GM19324 (cell line): ENCODE results near the gene HECTD1.
"Not testable (repeated sequence)": the region's sequence is repeated elsewhere in the genome, so short reads cannot be mapped to it uniquely, and the experiment has no call there.

Experiments
- ATAC-seq: cut with Tn5 transposase; IDR thresholded peaks from one replicate; pipeline ENCODE4 v1.9.1; 2021; ENCODE audit warnings: mild to moderate bottlenecking, moderate library complexity; ENCODE audit not compliant: unreplicated experiment, low FRiP score

Gene HECTD1

DNA sequence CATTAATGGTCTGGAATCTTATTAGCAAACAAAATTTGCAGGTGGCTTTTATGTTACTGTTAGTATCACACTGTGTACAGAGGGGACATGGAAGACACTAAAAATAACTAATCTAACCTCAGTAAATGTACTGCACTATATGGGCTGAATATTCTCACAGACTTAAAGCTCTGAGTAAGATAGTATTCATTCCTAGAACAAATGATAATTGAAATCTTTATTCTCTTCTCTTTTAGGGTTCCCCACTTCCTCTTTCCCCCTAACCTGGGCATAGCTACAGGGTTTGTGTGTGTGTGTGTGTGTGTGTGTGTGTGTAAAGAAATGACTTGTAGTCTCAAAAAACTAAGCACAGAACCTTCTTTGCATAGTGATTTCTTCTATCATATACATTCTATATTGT, 21.4 kb upstream of the HECTD1 start:
- ATAC-seq: no peak

DNA sequence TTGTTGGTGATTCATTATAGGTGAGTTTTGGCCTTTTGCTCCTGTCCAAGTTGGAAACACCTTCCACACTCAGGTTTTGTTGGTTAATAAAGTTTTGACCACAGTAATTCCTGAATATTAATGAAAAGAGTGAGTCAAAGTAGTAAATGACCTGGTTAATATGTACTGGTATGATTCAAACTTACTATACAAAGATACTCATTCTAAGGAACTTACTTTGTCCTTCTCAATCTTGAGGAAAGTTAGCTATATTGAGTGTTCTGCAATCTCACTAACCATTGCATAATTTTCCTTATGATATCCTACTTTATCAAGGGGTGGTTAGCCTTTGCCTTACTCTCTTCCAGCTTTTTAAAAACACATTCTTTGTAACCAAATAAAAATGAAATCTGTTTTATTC, 20.9 kb upstream of the HECTD1 start:
- no peak for ATAC-seq

DNA sequence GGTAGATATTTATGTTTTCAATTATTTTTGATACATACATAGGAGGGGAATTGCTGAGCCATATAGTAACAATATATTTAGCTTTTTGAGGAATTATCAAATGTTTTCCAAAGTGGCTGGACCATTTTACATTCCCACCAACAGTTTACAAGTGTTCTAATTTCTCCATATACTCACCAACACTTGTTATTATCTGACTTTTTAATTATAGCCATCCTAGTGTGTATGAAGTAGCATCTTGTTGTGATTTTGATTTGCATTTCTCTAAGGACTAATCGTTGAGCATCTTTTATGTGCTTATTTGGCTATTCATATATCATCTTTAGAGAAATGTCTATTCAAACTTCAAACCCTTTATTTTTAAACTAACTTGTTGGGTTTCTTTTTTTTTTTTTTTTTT, 17.2 kb upstream of the HECTD1 start:
- no peak for ATAC-seq

DNA sequence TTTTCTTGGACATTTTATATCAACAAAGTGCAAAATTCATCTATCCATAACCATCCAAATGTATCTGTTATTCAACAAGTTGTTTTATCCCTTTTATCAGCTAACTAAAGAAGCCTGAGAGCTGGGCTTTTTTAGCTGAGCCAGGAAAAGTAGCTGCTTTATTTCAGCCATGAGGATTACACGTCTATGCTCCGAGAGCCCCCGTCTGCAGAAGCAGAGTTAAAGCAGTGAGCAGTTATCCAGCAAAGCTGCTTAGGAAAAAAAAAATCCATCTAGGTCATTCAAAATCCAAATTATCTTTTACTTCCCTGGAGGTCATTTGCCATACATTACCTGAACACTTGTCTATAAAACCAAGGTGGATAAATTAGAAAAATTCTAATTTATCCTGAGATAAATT, 15.7 kb upstream of the HECTD1 start:
- no peak for ATAC-seq

DNA sequence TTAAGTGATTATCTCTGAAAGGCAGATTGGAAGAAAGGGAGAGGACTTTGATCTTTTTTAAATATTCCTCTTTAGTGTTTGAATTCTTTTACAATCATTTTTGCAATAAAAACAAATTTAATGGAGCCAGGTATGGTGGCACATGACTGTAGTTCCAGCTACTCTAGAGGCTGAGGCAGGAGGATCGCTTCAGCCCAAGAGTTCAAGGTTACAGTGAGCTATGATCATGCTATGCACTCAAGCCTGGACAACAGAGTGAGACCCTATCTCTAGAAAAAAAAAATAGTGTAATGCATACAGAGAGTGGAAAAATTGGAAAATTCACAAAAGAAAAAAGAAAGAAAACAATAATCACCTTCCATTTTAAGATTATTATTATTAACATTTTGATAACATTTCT, 15.2 kb upstream of the HECTD1 start:
- no peak for ATAC-seq

DNA sequence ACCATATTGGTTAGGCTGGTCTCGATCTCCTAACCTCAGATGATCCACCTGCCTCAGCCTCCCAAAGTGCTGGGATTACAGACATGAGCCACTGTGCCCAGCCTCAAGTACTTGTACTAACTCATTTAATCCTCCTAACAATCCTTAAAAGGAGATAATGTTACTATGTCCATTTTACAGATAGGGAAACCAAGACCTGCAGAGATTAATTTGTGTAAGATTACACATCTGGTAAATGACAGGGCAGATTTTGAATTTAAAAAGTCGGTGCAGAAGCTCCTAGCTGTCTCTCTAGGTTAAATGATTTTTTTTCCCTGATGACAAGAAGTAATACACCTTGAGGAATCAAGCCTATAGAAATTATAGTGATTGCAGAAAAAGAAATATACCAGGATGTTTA, 13.7 kb upstream of the HECTD1 start:
- no peak for ATAC-seq

DNA sequence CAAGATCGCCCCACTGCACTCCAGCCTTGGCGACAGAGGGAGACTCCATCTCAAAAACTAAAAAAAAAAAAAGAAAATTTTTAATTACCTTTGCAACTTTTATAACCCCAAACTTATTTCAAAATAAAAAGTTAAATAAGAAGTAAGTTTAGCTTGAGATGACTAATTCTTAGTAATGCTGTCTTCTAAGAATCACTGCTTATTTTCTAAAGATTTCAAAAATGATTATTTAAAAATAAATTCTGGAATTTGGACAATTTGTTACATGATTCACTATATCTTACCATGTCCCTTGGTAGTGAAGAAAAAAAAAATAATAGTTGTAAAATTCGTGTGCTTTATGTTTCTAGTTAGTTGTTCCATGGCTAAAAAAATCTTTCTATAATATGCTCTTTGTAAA, 11.6 kb upstream of the HECTD1 start:
- no peak for ATAC-seq

DNA sequence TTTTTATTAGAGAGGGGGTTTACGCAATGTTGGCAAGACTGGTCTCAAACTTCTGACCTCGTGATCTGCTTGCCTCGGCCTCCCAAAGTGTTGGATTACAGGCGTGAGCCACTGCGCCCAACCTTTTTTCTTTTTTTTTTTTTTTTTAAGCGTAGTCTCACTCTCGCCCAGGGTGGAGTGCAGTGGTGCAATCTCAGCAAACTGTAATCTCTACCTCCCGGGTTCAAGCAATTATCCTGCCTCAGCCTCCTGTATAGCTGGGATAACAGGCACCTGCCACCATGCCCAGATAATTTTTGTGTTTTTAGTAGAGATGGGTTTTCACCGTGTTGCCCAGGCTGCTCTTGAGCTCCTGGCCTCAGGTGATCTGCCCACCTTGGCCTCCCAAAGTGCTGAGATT, 8.8 kb upstream of the HECTD1 start:
- ATAC-seq: no peak

DNA sequence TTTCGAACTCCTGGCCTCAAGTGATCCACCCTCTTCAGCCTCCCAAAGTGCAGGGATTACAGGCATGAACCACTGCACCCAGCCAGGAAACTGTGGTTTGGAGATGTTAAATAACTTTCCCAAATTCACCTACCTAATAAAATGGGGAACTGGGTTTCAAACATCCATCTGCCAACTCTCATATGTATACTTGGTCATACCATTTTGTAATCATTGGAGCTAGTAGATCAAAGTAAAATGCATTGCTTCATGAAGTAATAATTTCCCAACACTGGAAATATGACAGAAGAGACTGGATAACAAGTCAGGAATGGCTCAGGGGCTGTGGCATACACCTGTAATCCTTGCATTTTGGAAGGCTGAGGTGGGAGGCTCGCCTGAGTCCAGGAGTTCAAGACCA, 5.3 kb upstream of the HECTD1 start:
- no peak for ATAC-seq

DNA sequence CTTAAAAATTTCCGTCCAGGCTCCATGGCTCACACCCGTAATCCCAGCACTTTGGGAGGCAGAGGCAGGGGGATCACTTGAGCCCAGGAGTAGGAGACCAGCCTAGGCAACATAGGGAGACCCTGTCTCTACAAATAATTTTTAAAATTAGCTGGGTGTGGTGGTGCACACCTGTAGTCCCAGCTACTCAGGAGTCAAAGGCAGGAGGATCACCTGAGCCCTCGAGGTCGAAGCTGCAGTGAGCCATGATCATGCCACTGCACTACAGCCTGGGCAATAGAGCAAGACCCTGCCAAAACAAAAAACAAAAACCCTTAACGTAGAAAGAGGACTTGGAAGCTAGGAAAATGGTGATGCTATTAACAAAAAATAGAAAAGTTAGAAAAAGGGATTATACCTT, 2.0 kb upstream of the HECTD1 start:
- ATAC-seq: no peak

DNA sequence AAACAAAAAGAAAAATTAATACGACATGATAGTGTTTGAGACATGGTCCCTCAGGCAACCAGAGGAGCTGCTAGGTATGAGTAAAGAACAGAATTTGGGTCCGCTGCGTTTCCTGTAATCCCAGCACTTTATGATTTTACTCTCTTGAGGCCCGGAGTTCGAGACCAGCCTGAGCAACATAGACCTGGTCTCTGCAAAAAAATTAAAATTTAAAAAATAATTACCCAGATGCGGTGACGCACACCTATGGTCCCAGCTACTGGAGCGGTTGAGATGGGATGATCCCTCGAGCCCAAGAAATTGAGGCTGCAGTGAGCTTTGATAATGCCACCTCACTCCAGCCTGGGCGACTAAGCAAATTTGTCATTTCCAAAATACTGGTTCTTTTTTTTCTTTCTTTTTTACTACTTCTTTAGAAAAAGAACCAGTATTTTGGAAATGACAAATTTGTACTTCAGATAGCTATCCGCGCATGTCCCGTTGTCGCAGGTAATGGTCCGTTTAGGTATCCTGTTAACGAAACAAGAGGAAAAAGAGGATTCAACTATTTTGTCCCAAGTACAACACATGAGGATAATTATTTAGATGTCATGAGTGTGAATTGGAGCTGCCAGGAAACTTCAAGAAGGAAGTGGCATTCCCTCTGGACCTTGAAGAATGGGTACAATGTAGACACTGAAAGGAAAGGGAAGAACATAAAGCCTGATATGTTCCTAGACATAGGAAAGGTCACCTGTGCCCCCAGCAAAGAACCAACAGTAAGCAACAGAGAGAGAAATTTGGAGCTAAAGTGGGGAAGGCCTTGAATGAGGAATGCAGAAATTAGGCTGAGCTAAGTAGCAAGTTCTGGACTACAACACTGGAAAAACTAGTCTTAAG, 1.2 kb upstream of the HECTD1 start:
- no peak for ATAC-seq

DNA sequence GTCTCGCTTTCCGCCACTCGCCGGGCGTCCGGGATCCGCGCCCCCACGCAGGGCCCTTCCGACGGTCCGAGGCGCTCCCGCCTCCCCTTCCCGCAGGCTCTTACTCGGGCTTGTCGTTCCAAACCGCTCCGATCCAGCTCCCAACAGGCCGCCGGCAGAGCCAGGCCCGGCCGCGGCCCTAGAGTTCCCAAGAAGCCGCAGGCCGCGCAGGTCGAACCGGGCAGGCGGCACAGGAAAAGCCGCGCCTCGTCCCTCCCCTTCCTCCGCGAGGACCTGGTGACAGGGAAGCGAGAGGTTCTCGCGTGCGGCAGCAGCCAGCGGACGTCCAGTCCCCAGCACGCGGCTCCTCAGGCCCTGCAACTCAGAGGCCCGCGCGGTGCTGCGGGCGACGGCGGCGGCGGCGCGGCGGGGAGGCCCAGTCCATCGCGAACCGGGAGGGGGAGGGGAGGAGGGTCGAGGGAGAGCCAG, 272 bp downstream of the HECTD1 start:
- ATAC-seq: peak; percentile 45

DNA sequence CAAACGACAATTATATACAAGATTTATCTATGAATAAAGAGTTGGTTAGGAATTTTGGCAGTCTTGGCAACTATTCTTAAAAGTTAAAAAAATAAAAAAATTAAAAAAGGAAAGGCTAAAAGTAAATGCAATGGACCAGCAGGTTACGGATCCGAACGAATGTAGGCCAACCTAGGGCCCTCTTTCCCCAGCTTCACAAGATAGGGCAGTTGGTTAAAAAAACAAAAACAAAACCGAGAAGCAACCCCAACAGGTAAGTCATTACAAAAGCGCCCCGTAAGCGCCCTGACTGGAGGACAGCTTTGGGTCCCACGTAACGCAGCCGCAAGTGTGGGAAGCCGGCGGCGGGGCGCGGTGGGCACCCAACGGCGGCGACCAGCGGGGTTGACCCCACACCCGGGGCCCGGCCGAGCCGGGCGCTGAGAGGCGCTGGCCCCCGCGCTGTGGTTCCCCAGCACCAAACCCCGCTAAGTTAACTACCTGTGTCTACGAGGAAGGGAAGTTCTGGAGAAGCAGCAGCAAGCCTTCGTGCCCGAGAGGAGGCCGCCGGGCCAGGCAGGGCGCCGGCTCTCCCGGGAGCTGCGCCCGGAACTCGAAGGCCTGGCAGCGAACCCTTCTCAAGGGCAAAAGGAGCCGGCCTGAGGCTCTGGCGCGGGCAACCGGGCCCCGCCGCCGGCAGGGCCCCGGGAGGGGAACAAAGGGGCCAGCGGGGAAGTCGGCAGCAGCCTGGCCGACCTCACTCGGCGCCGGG, 882 bp downstream of the HECTD1 start:
- ATAC-seq: peak; percentile 23

DNA sequence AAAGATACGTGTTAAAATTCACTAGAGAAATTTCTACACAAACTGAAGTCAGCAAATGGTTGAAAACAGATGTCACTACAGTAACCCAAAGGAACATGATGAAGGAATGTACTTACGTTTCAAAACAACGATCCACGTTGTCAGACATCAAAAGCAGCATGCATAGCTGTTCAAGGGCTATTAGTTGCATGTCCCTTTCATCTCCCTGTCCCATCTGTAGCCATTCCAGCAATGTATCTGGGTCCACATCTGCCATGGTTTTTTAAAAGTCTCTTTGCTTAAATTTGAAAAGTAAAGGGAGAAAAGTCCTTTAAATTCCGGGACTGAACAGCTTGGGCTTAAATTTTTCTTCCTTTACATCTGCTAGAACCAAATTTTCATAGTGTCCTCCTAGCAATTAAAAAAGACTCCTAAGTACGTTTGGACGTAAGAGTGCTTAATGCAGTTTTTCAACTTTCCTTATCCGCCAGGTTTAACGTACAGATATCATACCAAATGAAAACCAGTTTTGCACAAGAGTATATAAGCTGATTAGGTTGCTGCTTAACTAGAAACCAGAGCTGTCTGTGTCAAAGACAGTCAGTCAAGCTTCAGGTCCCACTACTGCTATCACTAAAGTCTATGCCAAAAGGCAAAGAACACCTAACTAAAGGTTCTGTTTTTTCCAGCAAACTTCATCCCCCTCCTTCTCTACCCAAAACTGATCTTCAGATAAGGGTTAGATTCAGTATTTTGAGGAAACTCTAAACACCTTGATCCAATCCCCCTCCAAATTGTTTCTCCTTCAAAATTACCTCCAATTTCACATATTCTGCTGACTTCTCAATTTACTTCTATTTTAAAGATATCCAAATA, 1.7 kb downstream of the HECTD1 start:
- ATAC-seq: no peak

DNA sequence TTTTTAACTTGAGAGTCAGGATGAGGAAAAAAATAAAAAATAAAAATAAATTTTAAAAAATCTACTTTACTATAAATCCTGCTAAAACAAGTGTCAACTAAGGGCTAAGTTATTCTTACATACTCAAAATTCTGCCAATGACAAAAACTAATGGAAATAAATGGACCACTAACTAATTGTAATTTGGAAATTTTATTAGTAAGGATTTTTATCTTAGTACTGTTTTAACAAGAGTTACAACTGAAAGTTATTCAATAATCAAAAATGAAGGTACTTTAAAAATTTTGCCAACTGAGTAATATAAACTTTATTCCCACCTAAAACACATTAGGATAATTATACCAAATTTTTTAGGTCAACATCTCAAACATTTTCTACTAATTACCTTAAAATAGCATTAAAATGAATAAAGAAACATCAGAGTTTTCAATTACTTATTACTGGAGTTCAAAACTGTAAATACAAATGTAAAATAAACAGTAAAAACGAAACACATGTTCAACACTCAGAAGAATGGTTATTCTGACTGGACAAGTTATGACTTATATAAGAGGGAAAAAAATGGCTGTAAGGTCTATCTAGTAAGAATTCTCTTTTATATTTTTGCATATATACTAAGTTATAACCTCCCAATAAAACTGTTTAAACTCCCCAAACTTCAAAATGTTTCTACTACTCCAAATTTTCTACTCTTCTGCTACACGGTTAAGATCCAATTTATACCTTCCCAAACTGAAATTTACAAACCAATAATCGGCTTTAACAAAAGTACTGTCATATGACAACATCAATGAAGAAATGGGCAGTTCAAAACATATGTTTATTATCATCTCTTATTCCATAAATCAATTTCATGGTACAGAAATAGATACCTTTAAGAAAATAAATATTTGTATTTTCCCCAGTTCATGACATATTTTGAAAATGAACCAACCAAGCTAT, 2.7 kb downstream of the HECTD1 start:
- no peak for ATAC-seq

DNA sequence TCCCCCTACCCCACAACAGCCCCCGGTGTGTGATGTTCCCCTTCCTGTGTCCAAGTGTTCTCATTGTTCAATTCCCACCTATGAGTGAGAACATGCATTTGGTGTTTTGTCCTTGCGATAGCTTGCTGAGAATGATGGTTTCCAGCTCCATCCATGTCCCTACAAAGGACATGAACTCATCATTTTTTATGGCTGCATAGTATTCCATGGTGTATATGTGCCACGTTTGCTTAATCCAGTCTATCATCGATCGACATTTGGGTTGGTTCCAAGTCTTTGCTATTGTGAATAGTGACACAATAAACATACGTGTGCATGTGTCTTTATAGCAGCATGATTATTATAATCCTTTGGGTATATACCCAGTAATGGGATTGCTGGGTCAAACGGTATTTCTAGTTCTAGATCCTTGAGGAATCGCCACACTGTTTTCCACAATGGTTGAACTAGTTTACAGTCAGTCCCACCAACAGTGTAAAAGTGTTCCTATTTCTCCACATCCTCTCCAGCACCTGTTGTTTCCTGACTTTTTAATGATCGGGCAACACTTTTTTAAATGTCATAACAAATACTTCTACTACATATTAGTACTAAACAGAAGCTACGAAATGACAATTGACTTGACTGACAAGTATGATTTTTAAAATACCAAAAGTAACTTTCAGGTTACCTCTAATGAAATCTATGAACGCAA, 3.5 kb downstream of the HECTD1 start:
- not testable (repeated sequence) for ATAC-seq

DNA sequence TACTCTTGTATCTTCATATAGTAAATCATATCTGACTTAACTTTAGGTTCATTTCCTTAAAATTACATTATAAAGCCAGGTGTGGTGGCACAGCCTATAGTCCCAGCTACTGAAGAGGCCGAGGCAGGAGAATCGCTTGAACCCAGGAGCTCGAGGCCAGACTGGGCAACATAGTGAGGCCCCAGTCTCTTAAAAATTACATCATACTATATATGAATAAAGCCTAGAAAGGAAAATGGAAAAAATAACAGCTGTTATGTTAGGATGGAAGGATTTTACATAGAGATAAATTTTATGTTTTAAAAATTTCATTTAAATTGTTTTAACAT, 4.2 kb downstream of the HECTD1 start:
- ATAC-seq: no peak

DNA sequence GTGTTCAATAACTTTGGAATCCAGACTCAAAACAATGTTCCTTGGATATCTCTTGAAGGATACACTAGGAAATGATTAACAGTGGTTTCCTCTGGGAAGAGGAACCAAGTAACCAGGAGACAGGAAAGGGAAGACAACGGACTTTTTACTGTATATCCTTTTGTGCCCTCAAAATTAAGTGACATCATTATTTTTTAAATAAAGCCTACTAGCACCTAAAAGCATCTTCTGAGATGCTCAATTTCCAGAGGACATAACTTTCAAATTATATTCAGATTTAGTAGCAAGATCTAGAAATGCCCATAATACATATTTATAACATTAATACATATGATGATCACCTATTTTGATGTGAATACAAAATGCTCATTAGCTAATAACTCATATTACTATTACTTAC, 6.5 kb downstream of the HECTD1 start:
- no peak for ATAC-seq

DNA sequence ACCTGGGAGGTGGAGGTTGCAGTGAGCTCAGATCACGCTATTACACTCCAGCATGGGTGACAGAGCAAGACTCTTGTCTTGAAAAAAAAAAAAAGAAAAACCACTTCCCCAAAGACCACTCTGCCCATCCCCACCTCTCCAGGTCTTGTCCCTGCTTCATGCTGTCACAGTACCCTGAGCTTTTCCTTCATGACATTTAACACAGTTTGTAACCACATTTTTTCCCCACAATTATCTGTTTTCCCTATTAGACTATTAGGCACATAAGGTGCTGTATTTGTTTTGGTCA, 6.9 kb downstream of the HECTD1 start:
- no peak for ATAC-seq

DNA sequence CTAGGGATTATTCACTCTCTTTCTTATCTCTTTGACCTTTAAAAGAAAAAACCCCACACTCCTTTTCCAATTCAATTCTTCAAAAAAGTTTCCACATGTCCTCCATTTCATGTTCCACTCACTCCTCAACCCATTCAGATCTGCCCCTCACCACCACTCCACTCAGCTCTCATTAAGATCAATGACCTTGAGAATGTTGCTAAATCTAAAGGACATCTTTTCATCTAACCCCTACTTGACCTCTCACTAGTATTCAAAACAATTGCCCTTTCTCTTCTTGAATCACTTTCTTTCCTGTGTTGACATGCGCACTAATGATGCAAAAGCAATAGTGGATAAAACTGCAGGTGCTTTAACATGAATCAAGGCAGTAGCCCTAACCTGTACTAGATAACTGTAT, 9.9 kb downstream of the HECTD1 start:
- no peak for ATAC-seq
